ENCODE results near the gene METRN.

- TF ChIP-seq RAD21 (IDR thresholded peaks at IDR 0.05; ENCODE audit: low read length) (no peak), GABPA (IDR thresholded peaks at IDR 0.05; ENCODE audit: low read depth) (no peak), RFX5 (IDR thresholded peaks at IDR 0.05; ENCODE audit: low read length) (no peak)
- TF ChIP-seq, protein P1, sequence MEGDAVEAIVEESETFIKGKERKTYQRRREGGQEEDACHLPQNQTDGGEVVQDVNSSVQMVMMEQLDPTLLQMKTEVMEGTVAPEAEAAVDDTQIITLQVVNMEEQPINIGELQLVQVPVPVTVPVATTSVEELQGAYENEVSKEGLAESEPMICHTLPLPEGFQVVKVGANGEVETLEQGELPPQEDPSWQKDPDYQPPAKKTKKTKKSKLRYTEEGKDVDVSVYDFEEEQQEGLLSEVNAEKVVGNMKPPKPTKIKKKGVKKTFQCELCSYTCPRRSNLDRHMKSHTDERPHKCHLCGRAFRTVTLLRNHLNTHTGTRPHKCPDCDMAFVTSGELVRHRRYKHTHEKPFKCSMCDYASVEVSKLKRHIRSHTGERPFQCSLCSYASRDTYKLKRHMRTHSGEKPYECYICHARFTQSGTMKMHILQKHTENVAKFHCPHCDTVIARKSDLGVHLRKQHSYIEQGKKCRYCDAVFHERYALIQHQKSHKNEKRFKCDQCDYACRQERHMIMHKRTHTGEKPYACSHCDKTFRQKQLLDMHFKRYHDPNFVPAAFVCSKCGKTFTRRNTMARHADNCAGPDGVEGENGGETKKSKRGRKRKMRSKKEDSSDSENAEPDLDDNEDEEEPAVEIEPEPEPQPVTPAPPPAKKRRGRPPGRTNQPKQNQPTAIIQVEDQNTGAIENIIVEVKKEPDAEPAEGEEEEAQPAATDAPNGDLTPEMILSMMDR (IDR thresholded peaks at IDR 0.05): no peak
These were observed 12.6 kb upstream of the METRN start for GRCh38 chr16:702341-702740.
